Uterus (tissue), 4 donors: Measurements from ENCODE around the gene AIG1. TPM values are rescaled to one million over a fixed set of nuclear protein-coding genes. Genes with fewer than 3 reads are reported as not detected.

Experiments used
- DNase-seq, 2 donors: peaks; one replicate each; pipeline ENCODE4 v3.0.0-alpha.2; 2019 to 2020
- H3K27ac ChIP-seq, 2 donors: fragments of 200-600 bp; sonication (generic); 1 replicate in 1 of 2; 2 replicates in 1 of 2; pipeline ENCODE4 v1.5.1; 2016 to 2018
- H3K27me3 ChIP-seq, 2 donors: fragments of 200-600 bp; sonication (generic); one replicate each; pipeline ENCODE4 v1.5.1; 2018 to 2019; ENCODE audit warnings: control low read depth in 1 of 2
- H3K36me3 ChIP-seq, 2 donors: fragments of 200-600 bp; sonication (generic); one replicate each; pipeline ENCODE4 v1.5.1; 2019; ENCODE audit warnings: control low read depth in 1 of 2
- H3K4me1 ChIP-seq, 2 donors: fragments of 200-600 bp; sonication (generic); one replicate each; pipeline ENCODE4 v1.5.1; 2018 to 2019; ENCODE audit warnings: control low read depth in 1 of 2
- H3K4me3 ChIP-seq, 2 donors: fragments of 200-600 bp; sonication (generic); 1 replicate in 1 of 2; 2 replicates in 1 of 2; pipeline ENCODE4 v1.5.1; 2018 to 2019; ENCODE audit warnings: mild to moderate bottlenecking in 1 of 2
- H3K9me3 ChIP-seq, 2 donors: fragments of 200-600 bp; sonication (generic); one replicate each; pipeline ENCODE4 v1.5.1; 2019; ENCODE audit warnings: control low read depth in 1 of 2
- POLR2A ChIP-seq, 2 donors: fragments of 450-650 bp; IDR thresholded peaks; one replicate each; pipeline ENCODE4 v1.6.1; 2016; ENCODE audit warnings: antibody characterized with exemption in 2 of 2, mild to moderate bottlenecking in 1 of 2, moderate library complexity in 1 of 2
- intact Hi-C: fragments of 100-400 bp; cut with DNase I; formaldehyde crosslinking; loops from one replicate; pipeline ENCODE4 v1.15.1; 2023; ENCODE audit warnings: low total_unique reads
- total RNA-seq, 4 donors: library from RNA; depleted of rRNA in 3 of 4; stranded (reverse); fragments of >200 nt in 3 of 4; gene quantifications; one replicate each; pipeline versions ENCODE4 v1.1.0 to v1.2.4, GENCODE V29; 2014 to 2023
- TF ChIP-seq, protein P1 (sequence below), 4 experiments: fragments of 200-600 bp in 2 of 4; fragments of 450-650 bp in 2 of 4; sonication (generic) in 2 of 4; IDR thresholded peaks; one replicate each; pipeline ENCODE4 v1.5.1; 2016 to 2019; ENCODE audit warnings: antibody characterized with exemption in 4 of 4, mild to moderate bottlenecking in 2 of 4, moderate library complexity in 1 of 4
- donor health status: DM: yes; HTN: yes; CAD: no.

The AIG1 gene
- total RNA-seq, 4 donors from 2014 or later, result 6.9 to 36.6 (median 27.8) TPM

- Histone ChIP-seq H3K27me3 (no peaks in the 10 kb centered on the region), H3K4me1 (no peaks in the 10 kb centered on the region), H3K36me3 (no peaks in the 10 kb centered on the region), H3K9me3 (no peaks in the 10 kb centered on the region), H3K27ac (no peak overlapping the region), H3K4me3 (no peak overlapping the region)
- TF ChIP-seq POLR2A (IDR thresholded peaks at IDR 0.05), result no peak
- TF ChIP-seq, protein P1, sequence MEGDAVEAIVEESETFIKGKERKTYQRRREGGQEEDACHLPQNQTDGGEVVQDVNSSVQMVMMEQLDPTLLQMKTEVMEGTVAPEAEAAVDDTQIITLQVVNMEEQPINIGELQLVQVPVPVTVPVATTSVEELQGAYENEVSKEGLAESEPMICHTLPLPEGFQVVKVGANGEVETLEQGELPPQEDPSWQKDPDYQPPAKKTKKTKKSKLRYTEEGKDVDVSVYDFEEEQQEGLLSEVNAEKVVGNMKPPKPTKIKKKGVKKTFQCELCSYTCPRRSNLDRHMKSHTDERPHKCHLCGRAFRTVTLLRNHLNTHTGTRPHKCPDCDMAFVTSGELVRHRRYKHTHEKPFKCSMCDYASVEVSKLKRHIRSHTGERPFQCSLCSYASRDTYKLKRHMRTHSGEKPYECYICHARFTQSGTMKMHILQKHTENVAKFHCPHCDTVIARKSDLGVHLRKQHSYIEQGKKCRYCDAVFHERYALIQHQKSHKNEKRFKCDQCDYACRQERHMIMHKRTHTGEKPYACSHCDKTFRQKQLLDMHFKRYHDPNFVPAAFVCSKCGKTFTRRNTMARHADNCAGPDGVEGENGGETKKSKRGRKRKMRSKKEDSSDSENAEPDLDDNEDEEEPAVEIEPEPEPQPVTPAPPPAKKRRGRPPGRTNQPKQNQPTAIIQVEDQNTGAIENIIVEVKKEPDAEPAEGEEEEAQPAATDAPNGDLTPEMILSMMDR (IDR thresholded peaks at IDR 0.05), result no peak
- DNase-seq, result no peak
- intact Hi-C loops, result no loop called here
Measured at GRCh38 chr6:143187238-143187923, 126.7 kb downstream of the AIG1 start.

- Histone ChIP-seq H3K27ac (no peak overlapping the region), H3K4me1 (no peaks in the 10 kb centered on the region), H3K36me3 (no peaks in the 10 kb centered on the region), H3K27me3 (no peaks in the 10 kb centered on the region), H3K4me3 (no peak overlapping the region), H3K9me3 (no peaks in the 10 kb centered on the region)
- TF ChIP-seq POLR2A (IDR thresholded peaks at IDR 0.05), result no peak
- TF ChIP-seq, protein P1 (IDR thresholded peaks at IDR 0.05), result no peak
- intact Hi-C loops, result no loop called here
- DNase-seq, result no peak
Measured at GRCh38 chr6:143188292-143188691, 127.6 kb downstream of the AIG1 start.

- Histone ChIP-seq H3K4me1 (no peaks in the 10 kb centered on the region), H3K36me3 (no peaks in the 10 kb centered on the region), H3K9me3 (no peaks in the 10 kb centered on the region), H3K4me3 (no peak overlapping the region), H3K27me3 (no peaks in the 10 kb centered on the region), H3K27ac (no peak overlapping the region)
- intact Hi-C loops, result no loop called here
- no peak for DNase-seq
- TF ChIP-seq, protein P1 (IDR thresholded peaks at IDR 0.05), result no peak
- no peak for TF ChIP-seq POLR2A (IDR thresholded peaks at IDR 0.05)
Measured at GRCh38 chr6:143191361-143191760, 130.7 kb downstream of the AIG1 start.

DNA sequence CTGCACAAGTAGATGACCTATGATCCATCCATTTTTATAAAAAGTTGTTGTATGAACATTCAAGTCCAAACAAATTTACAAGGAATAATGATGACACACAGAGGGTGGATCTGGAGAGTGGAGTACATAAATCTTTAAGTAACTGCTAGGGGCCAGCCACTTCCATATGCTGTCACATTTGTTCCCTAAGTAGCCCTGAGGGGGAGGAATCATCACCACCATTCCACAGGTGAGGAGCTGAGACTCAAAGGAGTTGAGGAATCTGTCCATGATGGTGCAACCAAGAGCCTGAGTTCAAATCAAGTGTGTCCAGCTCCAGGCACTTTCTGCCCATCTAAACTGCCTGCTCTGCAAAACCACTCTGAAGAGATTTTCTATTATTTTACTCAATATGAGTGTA is 132.1 kb downstream of the AIG1 start:
- no peak overlapping the region for H3K4me3 ChIP-seq
- no peaks in the 10 kb centered on the region for H3K4me1 ChIP-seq
- H3K27ac ChIP-seq, result no peak overlapping the region
- H3K36me3 ChIP-seq, result no peaks in the 10 kb centered on the region
- DNase-seq, result no peak
- no peaks in the 10 kb centered on the region for H3K27me3 ChIP-seq
- no peaks in the 10 kb centered on the region for H3K9me3 ChIP-seq
- TF ChIP-seq, protein P1 (IDR thresholded peaks at IDR 0.05), result no peak
- no peak for TF ChIP-seq POLR2A (IDR thresholded peaks at IDR 0.05)
- intact Hi-C loops, result no loop called here

GRCh38 chr6:143193571-143194094 is 132.9 kb downstream of the AIG1 start:
- Histone ChIP-seq H3K4me3 (no peak overlapping the region), H3K27ac (no peak overlapping the region), H3K27me3 (no peaks in the 10 kb centered on the region), H3K9me3 (no peaks in the 10 kb centered on the region), H3K4me1 (no peaks in the 10 kb centered on the region), H3K36me3 (no peaks in the 10 kb centered on the region)
- TF ChIP-seq POLR2A (IDR thresholded peaks at IDR 0.05), result no peak
- TF ChIP-seq, protein P1 (IDR thresholded peaks at IDR 0.05), result no peak
- intact Hi-C loops, result no loop called here
- no peak for DNase-seq
